ENCODE measurements around the gene SLC10A4.
"Not testable (repeated sequence)": the region's sequence is repeated elsewhere in the genome, so short reads cannot be mapped to it uniquely, and the experiment has no call there.

The SLC10A4 gene, protein sequence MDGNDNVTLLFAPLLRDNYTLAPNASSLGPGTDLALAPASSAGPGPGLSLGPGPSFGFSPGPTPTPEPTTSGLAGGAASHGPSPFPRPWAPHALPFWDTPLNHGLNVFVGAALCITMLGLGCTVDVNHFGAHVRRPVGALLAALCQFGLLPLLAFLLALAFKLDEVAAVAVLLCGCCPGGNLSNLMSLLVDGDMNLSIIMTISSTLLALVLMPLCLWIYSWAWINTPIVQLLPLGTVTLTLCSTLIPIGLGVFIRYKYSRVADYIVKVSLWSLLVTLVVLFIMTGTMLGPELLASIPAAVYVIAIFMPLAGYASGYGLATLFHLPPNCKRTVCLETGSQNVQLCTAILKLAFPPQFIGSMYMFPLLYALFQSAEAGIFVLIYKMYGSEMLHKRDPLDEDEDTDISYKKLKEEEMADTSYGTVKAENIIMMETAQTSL

DNA sequence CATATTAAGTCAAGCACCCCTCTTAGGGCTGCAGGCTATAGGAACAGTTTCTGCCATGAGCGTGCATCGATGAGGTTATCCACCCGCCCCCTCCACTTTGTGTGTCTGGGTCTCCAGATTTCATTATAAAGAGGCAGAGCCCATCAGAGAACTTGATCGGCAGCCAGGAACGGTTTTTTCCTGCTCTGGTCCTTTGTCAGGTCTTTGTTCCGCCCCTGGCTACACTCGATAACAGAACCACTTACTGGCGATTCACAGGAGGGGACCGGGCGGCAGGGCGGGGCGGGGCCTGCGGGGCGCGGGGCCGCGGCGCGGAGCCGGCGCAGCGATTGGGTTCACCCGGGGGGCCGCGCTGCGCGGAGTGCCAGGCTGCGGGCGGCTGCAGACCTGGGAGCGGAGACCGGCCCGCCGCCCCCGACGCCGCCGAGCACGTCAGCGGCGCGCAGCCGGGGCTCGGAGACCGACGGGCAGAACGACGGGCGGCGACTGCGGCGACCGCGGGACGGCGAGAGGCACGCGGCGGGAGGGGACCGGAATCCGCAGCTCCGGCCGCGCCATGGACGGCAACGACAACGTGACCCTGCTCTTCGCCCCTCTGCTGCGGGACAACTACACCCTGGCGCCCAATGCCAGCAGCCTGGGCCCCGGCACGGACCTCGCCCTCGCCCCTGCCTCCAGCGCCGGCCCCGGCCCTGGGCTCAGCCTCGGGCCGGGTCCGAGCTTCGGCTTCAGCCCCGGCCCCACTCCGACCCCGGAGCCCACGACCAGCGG lies at the start of gene SLC10A4:
Gene SLC10A4 (plus strand): TSS at position 338 of the 771 bp plus-strand sequence. CDS start 219 bp downstream, at position 557.
- TF ChIP-seq, protein P1, sequence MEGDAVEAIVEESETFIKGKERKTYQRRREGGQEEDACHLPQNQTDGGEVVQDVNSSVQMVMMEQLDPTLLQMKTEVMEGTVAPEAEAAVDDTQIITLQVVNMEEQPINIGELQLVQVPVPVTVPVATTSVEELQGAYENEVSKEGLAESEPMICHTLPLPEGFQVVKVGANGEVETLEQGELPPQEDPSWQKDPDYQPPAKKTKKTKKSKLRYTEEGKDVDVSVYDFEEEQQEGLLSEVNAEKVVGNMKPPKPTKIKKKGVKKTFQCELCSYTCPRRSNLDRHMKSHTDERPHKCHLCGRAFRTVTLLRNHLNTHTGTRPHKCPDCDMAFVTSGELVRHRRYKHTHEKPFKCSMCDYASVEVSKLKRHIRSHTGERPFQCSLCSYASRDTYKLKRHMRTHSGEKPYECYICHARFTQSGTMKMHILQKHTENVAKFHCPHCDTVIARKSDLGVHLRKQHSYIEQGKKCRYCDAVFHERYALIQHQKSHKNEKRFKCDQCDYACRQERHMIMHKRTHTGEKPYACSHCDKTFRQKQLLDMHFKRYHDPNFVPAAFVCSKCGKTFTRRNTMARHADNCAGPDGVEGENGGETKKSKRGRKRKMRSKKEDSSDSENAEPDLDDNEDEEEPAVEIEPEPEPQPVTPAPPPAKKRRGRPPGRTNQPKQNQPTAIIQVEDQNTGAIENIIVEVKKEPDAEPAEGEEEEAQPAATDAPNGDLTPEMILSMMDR (IDR thresholded peaks at IDR 0.05; ENCODE audit: low read depth, low read length, missing control alignments), result no peak
- DNase-seq, result no peak
- Histone ChIP-seq H3K4me3 (ENCODE audit: low read depth, low read length) (peak within 1 kb of the TSS; percentile 27), H3K27me3 (replicated peaks) (peaks cover 33% of the 10 kb centered on the region), H3K27ac (no peak within 1 kb of the TSS), H3K36me3 (replicated peaks) (no peaks in the 10 kb centered on the region)
- in situ Hi-C loops (cut with HindIII; ENCODE audit: low pct_ligation_motif_present, low sequenced_read_pairs), result no loop called here

DNA sequence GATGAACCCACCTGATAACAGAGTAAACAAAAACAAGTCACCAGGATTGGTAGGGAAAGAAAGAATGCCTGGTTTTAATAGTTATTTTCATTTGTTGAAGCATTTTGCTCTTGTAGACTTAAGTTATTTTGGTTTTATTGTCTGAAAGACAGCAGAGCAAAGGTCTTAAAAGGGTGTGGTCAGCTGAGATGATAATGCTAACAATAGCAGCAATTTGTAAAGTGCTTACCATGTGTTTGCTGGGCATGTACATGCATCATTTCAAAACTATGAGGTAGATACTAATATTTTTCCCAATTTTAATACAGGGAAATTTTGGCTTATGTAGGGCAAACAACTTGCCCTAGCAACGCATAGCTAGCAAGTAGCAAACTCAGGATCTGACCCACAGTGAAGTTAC lies 46.8 kb upstream of the SLC10A4 start:
- H3K27me3 ChIP-seq (replicated peaks), result no peaks in the 10 kb centered on the region
- H3K36me3 ChIP-seq (replicated peaks), result no peaks in the 10 kb centered on the region
- H3K27ac ChIP-seq, result no peak overlapping the region
- TF ChIP-seq, protein P1 (IDR thresholded peaks at IDR 0.05; ENCODE audit: low read depth, low read length, missing control alignments), result no peak
- no peak for DNase-seq
- H3K4me3 ChIP-seq (ENCODE audit: low read depth, low read length), result no peak overlapping the region
- in situ Hi-C loops (cut with HindIII; ENCODE audit: low pct_ligation_motif_present, low sequenced_read_pairs), result no loop called here

DNA sequence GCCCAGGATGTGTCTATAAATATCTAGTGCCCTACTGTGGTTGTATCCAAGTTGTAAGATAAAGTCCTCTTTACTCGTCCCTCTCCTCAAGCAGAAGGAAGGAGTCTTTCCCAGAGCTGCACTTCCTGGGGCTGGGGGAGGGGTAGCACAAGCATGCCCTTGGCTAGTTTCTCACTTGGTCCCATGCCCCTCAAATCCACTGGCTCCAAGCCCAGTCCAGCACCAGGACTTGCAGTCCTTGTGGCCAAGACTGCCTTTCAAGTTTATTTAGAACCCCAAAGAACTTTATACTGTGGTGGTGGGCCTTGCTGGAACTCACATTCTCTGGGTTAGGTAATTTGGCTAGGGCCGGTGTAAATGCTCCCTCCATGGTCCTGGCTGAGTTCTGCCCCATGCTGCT lies 43.2 kb upstream of the SLC10A4 start:
- in situ Hi-C loops (cut with HindIII; ENCODE audit: low pct_ligation_motif_present, low sequenced_read_pairs), result no loop called here

DNA sequence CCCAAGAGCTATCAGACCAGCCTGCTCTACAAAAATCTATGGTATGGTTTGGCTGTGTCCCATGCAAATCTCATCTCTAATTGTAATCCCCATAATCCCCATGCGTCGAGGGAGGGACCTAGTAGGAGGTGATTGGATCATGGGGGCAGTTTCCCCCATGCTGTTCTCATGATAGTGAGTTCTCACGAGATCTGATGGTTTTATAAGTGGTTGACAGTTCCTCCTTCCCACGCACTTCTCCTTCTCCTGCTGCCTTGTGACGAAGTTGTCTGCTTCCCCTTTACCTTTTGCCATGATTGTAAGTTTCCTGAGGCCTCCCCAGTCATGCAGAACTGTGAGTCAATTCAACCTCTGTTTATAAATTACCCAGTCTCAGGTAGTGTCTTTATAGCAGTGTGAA lies 42.2 kb upstream of the SLC10A4 start:
- H3K4me3 ChIP-seq (ENCODE audit: low read depth, low read length); H3K27me3 ChIP-seq (replicated peaks); H3K27ac ChIP-seq; in situ Hi-C loops (cut with HindIII; ENCODE audit: low pct_ligation_motif_present, low sequenced_read_pairs); DNase-seq; H3K36me3 ChIP-seq (replicated peaks): not testable (repeated sequence)

More for the DNA sequence above, 43.2 kb upstream of the SLC10A4 start:
- no peak for DNase-seq
- TF ChIP-seq, protein P1 (IDR thresholded peaks at IDR 0.05; ENCODE audit: low read depth, low read length, missing control alignments), result no peak
- no peaks in the 10 kb centered on the region for H3K27me3 ChIP-seq (replicated peaks)
- no peaks in the 10 kb centered on the region for H3K36me3 ChIP-seq (replicated peaks)
- H3K4me3 ChIP-seq (ENCODE audit: low read depth, low read length), result no peak overlapping the region
- no peak overlapping the region for H3K27ac ChIP-seq

DNA sequence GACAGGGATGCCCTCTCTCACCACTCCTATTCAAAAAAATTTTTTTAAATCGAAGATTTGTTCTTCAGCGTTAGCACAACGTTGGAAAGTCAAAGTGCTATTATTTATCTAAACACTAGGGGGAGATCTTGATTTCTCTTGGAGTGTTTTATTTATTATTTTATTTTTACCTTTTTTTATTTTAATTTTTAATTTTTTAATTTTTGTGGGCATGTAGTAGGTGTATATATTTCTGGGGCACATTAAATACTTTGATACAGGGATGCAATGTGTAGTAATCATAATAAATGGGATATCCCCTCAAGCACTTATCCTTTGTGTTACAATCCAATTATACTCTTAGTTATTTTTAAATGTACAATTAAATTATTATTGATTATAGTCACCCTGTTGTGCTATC lies 37.4 kb upstream of the SLC10A4 start:
- DNase-seq, result no peak
- no peak overlapping the region for H3K27ac ChIP-seq
- in situ Hi-C loops (cut with HindIII; ENCODE audit: low pct_ligation_motif_present, low sequenced_read_pairs), result no loop called here
- H3K4me3 ChIP-seq (ENCODE audit: low read depth, low read length), result no peak overlapping the region
- TF ChIP-seq, protein P1 (IDR thresholded peaks at IDR 0.05; ENCODE audit: low read depth, low read length, missing control alignments), result peak; percentile 36
- H3K27me3 ChIP-seq (replicated peaks), result no peaks in the 10 kb centered on the region
- H3K36me3 ChIP-seq (replicated peaks), result no peaks in the 10 kb centered on the region

DNA sequence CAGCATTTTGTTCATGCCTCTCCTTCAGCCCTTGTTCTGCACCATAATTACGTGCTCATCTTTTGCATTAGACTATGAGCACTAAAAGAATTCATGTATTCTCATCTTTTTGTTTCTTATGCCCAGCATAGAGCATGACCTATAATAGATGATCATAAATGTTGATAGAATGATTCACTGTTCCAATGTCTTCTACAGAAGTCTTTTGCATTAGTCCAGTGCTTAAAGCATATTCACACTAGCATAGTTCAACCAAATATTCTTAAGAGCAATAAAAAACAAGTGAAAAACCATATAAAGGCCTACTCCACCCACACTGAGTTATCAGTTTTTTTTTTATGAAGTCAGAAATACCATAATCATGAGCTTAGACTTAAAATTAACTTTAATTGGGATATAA lies 36.5 kb upstream of the SLC10A4 start:
- in situ Hi-C loops (cut with HindIII; ENCODE audit: low pct_ligation_motif_present, low sequenced_read_pairs), result no loop called here
- no peak overlapping the region for H3K4me3 ChIP-seq (ENCODE audit: low read depth, low read length)
- H3K27ac ChIP-seq, result no peak overlapping the region
- DNase-seq, result no peak
- H3K36me3 ChIP-seq (replicated peaks), result no peaks in the 10 kb centered on the region
- H3K27me3 ChIP-seq (replicated peaks), result no peaks in the 10 kb centered on the region
- TF ChIP-seq, protein P1 (IDR thresholded peaks at IDR 0.05; ENCODE audit: low read depth, low read length, missing control alignments), result no peak

Data from brain microvascular endothelial cell (primary cell).